ENCODE data around the gene PLA2G4E.

PLA2G4E gene

DNA sequence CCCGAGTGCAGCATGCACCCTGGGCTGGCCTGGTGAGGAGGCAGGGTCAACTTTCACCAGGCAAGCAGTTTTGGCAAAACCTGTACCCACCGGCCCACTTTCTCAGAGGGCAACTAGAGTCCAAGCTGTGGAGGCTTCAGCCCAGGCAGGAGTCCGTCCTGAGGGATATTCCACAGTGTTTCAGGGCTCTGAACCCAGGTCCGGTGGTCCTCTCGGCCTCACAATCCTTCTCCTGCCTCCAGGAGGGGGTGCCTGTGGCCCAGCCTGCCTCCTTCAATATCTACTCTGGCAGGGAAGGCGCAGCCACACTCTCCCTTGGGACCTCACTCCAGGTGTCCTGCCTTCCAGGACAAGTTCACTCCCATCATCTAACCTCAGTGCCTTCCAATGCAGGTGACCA is 3.9 kb downstream of the PLA2G4E start:
- DNase-seq = no peak

DNA sequence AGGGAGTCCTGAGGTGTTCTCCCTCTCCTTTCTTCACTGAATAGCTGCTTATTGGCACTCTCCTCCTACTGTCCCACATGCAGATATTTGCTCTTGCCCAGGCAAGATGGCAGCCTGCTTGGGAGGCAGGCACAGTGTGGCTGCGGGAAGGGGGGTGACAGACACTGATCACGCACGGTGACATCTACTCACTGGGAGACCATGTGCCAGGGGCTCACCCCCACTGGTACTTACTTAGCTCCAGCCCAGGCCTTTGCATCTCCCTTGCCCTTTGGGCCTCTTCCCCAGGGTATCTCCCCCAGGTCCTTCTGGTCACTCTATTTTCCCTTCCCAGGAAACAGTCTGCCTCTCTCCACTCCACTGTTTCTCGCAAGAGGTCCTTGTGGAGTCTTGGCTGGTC is 6.4 kb downstream of the PLA2G4E start:
- no peak for DNase-seq

DNA sequence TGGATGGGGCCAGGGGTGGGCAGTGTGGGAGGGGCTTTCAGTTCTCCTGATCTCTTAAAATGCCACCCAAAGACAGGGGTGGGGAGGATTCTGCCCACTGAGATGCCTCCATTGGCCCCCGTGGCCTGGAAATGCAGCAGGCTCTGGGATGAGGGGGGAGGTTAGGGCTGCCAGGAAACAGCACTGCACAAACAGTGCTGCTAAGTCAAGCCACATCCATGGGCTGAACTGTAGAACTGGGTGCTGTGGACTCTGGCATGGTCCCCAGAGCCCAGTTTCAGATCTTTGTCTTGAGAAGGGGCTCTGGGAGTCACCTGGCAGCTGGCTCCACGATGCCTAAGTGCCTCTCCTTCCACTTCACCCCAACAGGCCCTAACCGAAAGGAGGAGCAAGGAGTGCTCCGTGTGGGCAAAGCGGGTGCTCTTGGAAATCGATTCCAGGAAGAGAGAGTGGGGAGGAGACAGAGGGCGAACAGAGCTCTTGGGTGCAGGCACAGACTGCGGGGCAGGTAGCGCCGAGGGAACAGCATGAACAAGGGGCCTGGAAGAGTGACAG is 7.8 kb downstream of the PLA2G4E start:
- DNase-seq = no peak

- no peak for DNase-seq
Measured at GRCh38 chr15:42012241-42012640, 8.6 kb downstream of the PLA2G4E start.

- no peak for DNase-seq
Measured at GRCh38 chr15:42011074-42011473, 9.8 kb downstream of the PLA2G4E start.

DNA sequence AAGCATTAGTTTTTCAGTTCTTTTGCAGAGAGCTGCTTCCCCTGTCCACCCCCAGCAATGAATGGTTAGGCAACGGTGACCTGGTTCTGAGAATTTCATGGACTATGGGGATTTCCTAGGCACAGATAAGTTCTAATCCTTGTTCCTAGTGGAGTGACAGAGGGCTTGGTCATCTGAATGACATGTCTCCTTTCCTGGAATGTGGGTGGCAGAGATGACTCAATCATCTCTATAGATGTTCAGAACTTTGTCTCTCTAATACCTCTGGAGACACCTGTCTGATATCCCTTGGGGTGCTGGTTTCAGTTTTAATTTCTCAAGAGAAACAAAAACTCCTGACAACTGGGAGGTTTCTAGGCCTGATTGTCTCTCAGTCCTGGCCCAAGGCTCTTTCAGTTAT is 10.4 kb downstream of the PLA2G4E start:
- DNase-seq = no peak

DNA sequence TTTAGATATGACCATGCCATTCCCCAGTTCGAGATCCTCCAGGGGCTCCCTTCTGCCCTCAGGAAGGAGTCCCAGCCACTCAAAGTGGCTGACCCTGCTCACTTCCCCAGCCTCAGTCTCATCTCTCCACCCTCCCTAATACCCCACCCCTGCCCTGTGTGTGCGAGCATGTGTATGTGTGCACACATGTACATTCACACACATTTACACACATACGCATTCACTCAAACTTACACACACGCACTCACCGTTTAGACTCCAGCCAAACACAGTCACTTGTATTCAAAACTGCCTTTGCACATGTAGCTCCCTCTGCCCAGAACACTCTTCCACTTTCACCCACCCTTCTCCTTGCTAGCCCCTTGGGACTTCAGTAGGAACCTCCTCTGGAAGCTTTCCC is 11.4 kb downstream of the PLA2G4E start:
- DNase-seq = no peak

- DNase-seq = no peak
Measured at GRCh38 chr15:42009022-42009421, 11.8 kb downstream of the PLA2G4E start.

- DNase-seq = no peak
Measured at GRCh38 chr15:42007386-42007785, 13.5 kb downstream of the PLA2G4E start.

DNA sequence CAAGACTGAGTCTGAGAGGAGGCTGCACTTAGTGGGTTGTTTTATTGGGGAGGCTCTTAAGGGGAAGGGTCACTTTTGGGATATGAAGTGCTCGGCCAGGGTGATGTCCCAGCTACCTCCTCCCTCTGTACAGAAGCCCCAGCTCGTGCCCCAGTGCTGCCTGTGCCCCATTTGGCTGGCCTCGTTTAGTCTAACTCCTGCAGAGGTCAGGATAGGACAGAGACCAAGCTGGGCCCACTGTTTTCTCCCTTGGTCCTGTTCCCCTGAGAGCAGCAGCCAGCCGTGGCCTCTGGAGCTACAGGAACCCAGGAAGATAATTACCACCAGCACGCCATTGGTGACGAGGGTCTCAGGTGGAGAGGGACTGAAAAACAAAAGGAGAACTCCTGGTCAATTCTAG is 18.5 kb downstream of the PLA2G4E start:
- no peak for DNase-seq

GRCh38 chr15:42001236-42001635 is 19.6 kb downstream of the PLA2G4E start:
- DNase-seq = no peak

- DNase-seq = no peak
Measured at GRCh38 chr15:41999290-42000285, 21.3 kb downstream of the PLA2G4E start.

DNA sequence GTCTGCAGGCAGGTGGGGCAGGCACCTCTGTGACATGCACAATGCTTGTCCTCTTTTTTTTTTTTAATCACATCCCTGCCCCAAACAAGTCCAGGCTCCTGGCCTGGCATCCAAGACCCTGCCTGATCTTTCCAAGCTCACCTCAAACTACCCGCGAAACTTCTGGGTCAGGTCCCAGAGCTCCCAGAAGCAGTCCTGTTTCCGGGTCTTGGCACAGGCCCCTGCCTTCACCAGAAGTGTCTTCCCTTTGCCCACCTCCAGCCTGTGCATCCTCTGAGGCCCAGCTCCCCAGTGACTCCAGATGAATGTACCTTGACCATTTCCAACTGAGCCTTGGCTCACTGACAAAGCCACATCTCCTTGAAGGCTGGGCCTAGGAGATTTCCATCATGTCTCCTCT is 23.0 kb downstream of the PLA2G4E start:
- DNase-seq = no peak

DNA sequence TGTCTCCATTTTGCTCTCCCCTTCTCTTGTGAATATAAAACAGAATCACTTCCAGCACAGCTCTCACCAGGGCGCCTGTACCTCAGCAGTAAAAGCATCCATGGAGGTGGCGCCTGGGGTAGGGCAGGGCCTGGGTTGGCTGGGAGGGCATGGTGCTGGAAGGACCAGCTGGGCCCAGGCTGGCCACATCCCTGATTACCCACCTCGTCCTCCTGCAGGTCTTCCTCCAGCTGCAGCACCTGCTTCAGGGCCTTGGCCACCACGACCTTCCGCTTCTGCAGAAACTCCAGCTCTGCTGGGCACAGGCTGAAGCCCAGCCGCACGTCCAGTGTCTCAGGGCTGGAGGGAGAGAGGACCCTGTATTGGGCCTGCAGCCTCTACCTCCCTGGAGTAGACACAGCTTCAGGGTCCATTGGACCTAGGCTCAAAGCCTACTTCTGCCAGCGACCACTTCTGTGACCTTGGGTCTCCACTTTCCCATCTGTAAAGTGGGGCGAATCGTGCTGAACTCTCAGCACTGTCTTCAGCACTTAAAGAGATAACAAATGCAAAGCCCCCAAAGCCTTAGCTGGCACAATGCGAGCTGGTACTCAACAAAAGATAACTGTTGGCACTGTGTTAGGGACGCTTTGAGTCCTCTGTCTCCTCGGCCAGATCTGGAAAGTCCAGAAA is 23.8 kb downstream of the PLA2G4E start:
- no peak for DNase-seq

DNA sequence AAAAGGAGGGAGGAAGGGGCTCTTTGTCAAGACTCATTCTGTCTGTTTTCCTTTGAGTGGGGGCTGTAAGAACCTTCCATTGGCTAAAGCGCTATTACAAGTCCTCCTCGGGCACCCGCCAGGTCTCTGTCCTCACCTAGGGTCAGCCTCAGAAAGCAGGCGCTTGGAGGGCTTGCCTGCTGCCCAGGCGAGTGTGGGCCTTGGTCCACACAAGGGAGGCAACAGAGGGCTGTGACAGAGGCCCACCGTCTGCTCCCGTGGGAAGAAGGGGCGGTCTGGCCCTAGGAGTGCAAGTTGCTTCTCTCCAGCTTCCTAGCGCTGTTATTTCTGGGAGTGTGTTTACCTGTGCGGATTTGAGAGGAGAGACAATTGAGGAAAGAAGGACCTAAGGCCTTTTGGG is 24.5 kb downstream of the PLA2G4E start:
- no peak for DNase-seq

- no peak for DNase-seq
Measured at GRCh38 chr15:41995476-41995855, 25.4 kb downstream of the PLA2G4E start.

- no peak for DNase-seq
Measured at GRCh38 chr15:41994772-41995475, 25.9 kb downstream of the PLA2G4E start.

GRCh38 chr15:41994171-41994650 is 26.6 kb downstream of the PLA2G4E start:
- no peak for DNase-seq

- DNase-seq = no peak
Measured at GRCh38 chr15:41993472-41994170, 27.2 kb downstream of the PLA2G4E start.

DNA sequence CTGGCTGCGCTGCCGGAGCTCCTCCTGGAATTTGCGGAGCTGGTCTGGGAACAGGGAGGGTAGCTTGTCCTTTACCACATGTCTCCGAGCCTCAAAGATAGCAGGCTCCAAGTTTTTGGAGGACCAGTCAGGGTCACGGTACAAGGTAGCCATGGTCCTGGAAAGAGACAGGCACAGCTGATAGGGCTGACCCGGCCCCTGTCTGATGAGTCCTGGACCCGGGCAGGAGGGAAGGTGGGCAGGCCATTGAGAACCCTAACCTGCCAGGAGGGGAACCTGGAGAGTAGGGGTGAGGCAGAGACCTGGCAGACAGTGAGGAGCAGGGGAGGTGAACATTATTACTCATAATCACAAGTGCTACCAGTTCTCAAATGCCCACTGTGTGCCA is 28.0 kb downstream of the PLA2G4E start:
- no peak for DNase-seq

DNA sequence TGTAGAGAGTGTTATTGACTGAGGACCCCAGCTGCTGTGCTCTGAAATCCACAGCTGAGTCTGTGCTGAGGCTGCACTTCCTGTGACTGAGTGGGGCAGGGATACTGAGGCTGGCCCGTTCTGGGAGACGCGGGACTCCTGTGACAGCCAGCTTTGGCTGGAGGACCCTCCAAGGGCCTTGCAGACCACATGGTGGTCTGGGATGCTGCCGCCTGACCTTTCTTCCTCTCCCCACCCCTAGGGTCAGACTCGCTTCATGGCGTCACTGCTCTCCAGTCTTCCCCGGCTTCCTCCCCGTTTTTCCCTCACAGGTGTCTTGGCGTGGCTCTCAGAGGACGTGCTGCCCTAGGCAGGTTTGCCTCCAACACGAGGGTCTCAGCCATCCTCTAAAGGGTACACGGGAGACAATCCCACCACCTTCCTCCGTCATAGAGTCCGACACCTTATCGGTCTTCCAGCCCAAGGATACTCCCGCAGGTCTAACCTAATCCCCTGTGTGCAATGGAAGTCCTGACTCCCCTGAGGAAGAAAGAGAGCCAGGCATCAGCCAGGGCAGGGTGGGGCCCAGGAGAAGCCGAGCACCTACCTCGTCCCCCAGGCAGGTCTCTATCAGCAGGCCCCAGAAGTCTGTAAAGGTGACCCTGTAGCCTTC is 28.6 kb downstream of the PLA2G4E start:
- no peak for DNase-seq

DNA sequence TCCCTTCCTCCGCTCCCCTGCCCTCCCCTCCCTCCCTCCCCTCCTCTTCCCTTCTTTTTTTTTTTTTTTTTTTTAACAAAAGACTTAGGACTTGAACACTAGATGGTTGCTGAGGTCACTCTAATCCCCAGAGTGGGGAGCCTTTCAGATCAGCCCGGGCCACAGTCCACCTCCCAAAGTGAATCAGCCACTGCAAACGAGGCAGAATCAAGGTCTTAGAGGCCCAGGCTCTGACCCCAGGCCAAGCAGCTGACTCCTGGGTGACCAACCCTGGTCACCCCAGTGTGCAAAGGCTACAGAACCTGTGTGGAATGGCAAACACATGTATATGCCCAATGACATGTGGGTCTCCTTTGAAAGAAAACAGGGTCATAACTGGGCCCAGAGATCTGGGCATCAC is 30.2 kb downstream of the PLA2G4E start:
- DNase-seq = no peak
